Activated CD4-positive, alpha-beta T cell treated with anti-CD3 and anti-CD28 coated beads for 36 hours (primary cell): ENCODE results near the gene PIGV. TPM values are rescaled to one million over a fixed set of nuclear protein-coding genes. Genes with fewer than 3 reads are reported as not detected.

Source experiments
- ATAC-seq: fragments of 200-7000 bp; cut with Tn5 transposase; one replicate; pipeline ENCODE4 v1.10.0; 2021; ENCODE audit warnings: mild to moderate bottlenecking, moderate library complexity
- CTCF ChIA-PET: fragments of 350-600 bp; sonication (Branson Sonifier 250); formaldehyde crosslinking; loops from one replicate; lab custom pipeline; 2021; ENCODE audit warnings: antibody characterized with exemption; lab: Charles Lee
- POLR2A ChIA-PET: fragments of 350-600 bp; sonication (Branson Sonifier 250); formaldehyde crosslinking; loops from one replicate; lab custom pipeline; 2021; ENCODE audit warnings: antibody characterized with exemption, inconsistent platforms; lab: Charles Lee
- DNase-seq: peaks from one replicate; pipeline ENCODE4 v3.0.0-alpha.2; 2020
- H3K27ac Mint-ChIP-seq: one replicate; pipeline ENCODE4 v1.8.0; 2021; ENCODE audit warnings: mixed read lengths
- H3K27me3 Mint-ChIP-seq: one replicate; pipeline ENCODE4 v1.8.0; 2021; ENCODE audit warnings: mixed read lengths
- H3K36me3 Mint-ChIP-seq: one replicate; pipeline ENCODE4 v1.8.0; 2021; ENCODE audit warnings: low read depth, mixed read lengths
- H3K4me1 Mint-ChIP-seq: one replicate; pipeline ENCODE4 v1.8.0; 2021; ENCODE audit warnings: mixed read lengths
- H3K4me3 Mint-ChIP-seq: one replicate; pipeline ENCODE4 v1.8.0; 2021; ENCODE audit warnings: mild to moderate bottlenecking, moderate library complexity, mixed read lengths
- H3K9me3 Mint-ChIP-seq: one replicate; pipeline ENCODE4 v1.8.0; 2021; ENCODE audit warnings: low read depth, mixed read lengths
- intact Hi-C, 2 experiments: fragments of 100-400 bp; cut with DNase I in 1 of 2; cut with micrococcal nuclease in 1 of 2; formaldehyde crosslinking; loops; one replicate each; pipeline versions ENCODE4 v1.14.2 to v1.15.1; 2022 to 2024; cut with DNase I, micrococcal nuclease
- total RNA-seq, 2 experiments: library from RNA; stranded (reverse); gene quantifications; one replicate each; pipeline ENCODE4 v1.2.3, GENCODE V29; 2021

The PIGV gene
- 10 to 100 TPM; 12.0 to 17.2 TPM for total RNA-seq

- CTCF ChIA-PET, result interaction anchor here (0.5 to 8.0 kb wide), 37 partner anchors 12 to 287 kb away, joined by 3 to 180 read pairs (median 6); no protein-coding TSS in a partner anchor
- intact Hi-C loops, result loop anchor here (1.0 to 5.0 kb wide), 6 partner anchors 38 to 939 kb away; partner anchors contain the start of genes DHDDS (in 1 of the 2), FAM76A (in 1 of the 2) and ZDHHC18 (in 1 of the 2)
- H3K4me1 Mint-ChIP-seq, result peaks cover 55% of the 10 kb centered on the region
- POLR2A ChIA-PET, result interaction anchor here (0.6 to 5.8 kb wide), 10 partner anchors 18 to 316 kb away, joined by 3 to 83 read pairs (median 6); partner anchors contain the start of gene HMGN2
- H3K27ac Mint-ChIP-seq, result peak within 1 kb of the TSS; percentile 99
- H3K4me3 Mint-ChIP-seq, result peak within 1 kb of the TSS; percentile 82
- no peaks in the 10 kb centered on the region for H3K27me3 Mint-ChIP-seq
- ATAC-seq (peak; percentile 48), DNase-seq (peak; percentile 93)
- no peaks in the 10 kb centered on the region for H3K9me3 Mint-ChIP-seq
- H3K36me3 Mint-ChIP-seq, result peaks cover 20% of the 10 kb centered on the region
Observed at GRCh38 chr1:26787706-26788514, at the start of gene PIGV. Gene PIGV (plus strand): TSS chr1:26787950. CDS start chr1:26790816, 2,866 bp downstream.

DNA sequence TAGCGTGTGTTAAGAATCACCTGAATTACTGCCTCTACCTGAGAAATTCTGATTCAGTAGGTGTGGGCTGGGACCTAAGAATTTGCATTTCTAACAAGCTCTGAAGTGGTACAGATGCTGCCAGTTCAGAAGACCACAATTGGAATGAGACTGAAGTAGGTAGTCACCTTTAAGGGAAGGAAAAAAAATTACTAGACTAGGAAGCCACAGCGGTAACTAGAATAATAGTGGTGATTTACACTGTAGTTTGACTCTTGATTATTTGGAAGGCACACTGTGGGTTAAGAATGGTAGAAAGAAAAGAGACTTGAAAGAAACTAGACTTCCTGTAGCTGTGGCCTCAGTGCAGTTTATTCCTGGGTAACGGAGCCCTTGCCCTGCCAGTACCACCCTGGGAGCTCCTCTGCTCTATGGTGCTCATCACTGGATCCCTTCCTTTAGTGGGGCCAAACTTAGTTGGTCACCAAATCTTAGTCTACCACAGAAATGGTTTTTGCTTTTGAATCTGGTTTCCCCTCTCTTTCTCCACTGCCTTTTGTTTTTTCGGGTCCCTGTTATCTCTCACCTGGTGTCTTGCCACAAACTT lies 48.3 kb upstream of the PIGV start:
- peak; percentile 36 for DNase-seq
- Mint-ChIP-seq H3K27me3 (no peaks in the 10 kb centered on the region), H3K9me3 (no peaks in the 10 kb centered on the region), H3K4me1 (peaks cover 84% of the 10 kb centered on the region), H3K4me3 (no peak overlapping the region), H3K36me3 (peaks cover 60% of the 10 kb centered on the region), H3K27ac (peak overlapping the region; percentile 71)
- ChIA-PET CTCF (interaction anchor here (0.6 to 2.9 kb wide), 11 partner anchors 9 to 651 kb away, joined by 3 to 19 read pairs (median 3); no protein-coding TSS in a partner anchor), POLR2A (interaction anchor here (0.7 to 1.9 kb wide), 8 partner anchors 11 to 158 kb away, joined by 3 to 11 read pairs (median 5); no protein-coding TSS in a partner anchor)
- peak; percentile 43 for ATAC-seq
- intact Hi-C loops, result loop anchor here in 1 of 2 experiments (1.0 kb wide), 2 partner anchors 18 to 51 kb away; no protein-coding TSS in a partner anchor

GRCh38 chr1:26740023-26740634 lies 47.6 kb upstream of the PIGV start:
- no peak overlapping the region for H3K4me3 Mint-ChIP-seq
- intact Hi-C loops, result no loop called here
- peak overlapping the region; percentile 71 for H3K27ac Mint-ChIP-seq
- ChIA-PET POLR2A (interaction anchor here (0.9 to 1.9 kb wide), 5 partner anchors 18 to 125 kb away, joined by 4 to 11 read pairs (median 5); no protein-coding TSS in a partner anchor), CTCF (interaction anchor here (0.7 to 2.9 kb wide), 5 partner anchors 34 to 137 kb away, joined by 3 to 19 read pairs (median 5); no protein-coding TSS in a partner anchor)
- DNase-seq (no peak), ATAC-seq (no peak)
- H3K4me1 Mint-ChIP-seq, result peaks cover 87% of the 10 kb centered on the region
- no peaks in the 10 kb centered on the region for H3K9me3 Mint-ChIP-seq
- H3K27me3 Mint-ChIP-seq, result no peaks in the 10 kb centered on the region
- peaks cover 62% of the 10 kb centered on the region for H3K36me3 Mint-ChIP-seq

GRCh38 chr1:26740952-26741351 lies 46.8 kb upstream of the PIGV start:
- DNase-seq (no peak), ATAC-seq (no peak)
- CTCF ChIA-PET, result interaction anchor here (0.6 to 2.9 kb wide), 4 partner anchors 35 to 132 kb away, joined by 4 to 19 read pairs (median 8); no protein-coding TSS in a partner anchor
- H3K4me3 Mint-ChIP-seq, result no peak overlapping the region
- intact Hi-C loops, result loop anchor here in 1 of 2 experiments (1.0 kb wide), 1 partner anchor 12 kb away; no protein-coding TSS in a partner anchor
- POLR2A ChIA-PET, result no interaction called here
- H3K27me3 Mint-ChIP-seq, result no peaks in the 10 kb centered on the region
- peaks cover 90% of the 10 kb centered on the region for H3K4me1 Mint-ChIP-seq
- H3K27ac Mint-ChIP-seq, result peak overlapping the region; percentile 27
- H3K36me3 Mint-ChIP-seq, result peaks cover 61% of the 10 kb centered on the region
- H3K9me3 Mint-ChIP-seq, result no peaks in the 10 kb centered on the region

- no peak for ATAC-seq
- Mint-ChIP-seq H3K4me1 (peaks cover 97% of the 10 kb centered on the region), H3K27me3 (no peaks in the 10 kb centered on the region), H3K27ac (peak overlapping the region; percentile 97), H3K36me3 (peaks cover 73% of the 10 kb centered on the region), H3K4me3 (peak overlapping the region; percentile 67), H3K9me3 (no peaks in the 10 kb centered on the region)
- intact Hi-C loops, result loop anchor here (1.0 kb wide), 7 partner anchors 22 to 243 kb away; partner anchors contain the start of gene PIGV (in 1 of the 2)
- DNase-seq, result no peak
- POLR2A ChIA-PET, result interaction anchor here (0.6 to 2.6 kb wide), 7 partner anchors 20 to 52 kb away, joined by 4 to 26 read pairs (median 7); partner anchors contain the start of gene PIGV
- CTCF ChIA-PET, result interaction anchor here (1.0 to 6.3 kb wide), 12 partner anchors 13 to 253 kb away, joined by 3 to 45 read pairs (median 4); partner anchors contain the start of gene PIGV
Observed at GRCh38 chr1:26743426-26744059, 44.2 kb upstream of the PIGV start.

GRCh38 chr1:26744075-26744959 lies 43.4 kb upstream of the PIGV start:
- DNase-seq (peak; percentile 90), ATAC-seq (peak; percentile 93)
- peak overlapping the region; percentile 67 for H3K4me3 Mint-ChIP-seq
- H3K36me3 Mint-ChIP-seq, result peaks cover 74% of the 10 kb centered on the region
- intact Hi-C loops, result loop anchor here (1.0 kb wide), 7 partner anchors 23 to 244 kb away; partner anchors contain the start of gene PIGV (in 1 of the 2)
- peaks cover 93% of the 10 kb centered on the region for H3K4me1 Mint-ChIP-seq
- no peaks in the 10 kb centered on the region for H3K9me3 Mint-ChIP-seq
- CTCF ChIA-PET, result interaction anchor here (0.6 to 6.3 kb wide), 17 partner anchors 20 to 274 kb away, joined by 3 to 45 read pairs (median 4); partner anchors contain the start of gene PIGV
- POLR2A ChIA-PET, result interaction anchor here (0.6 to 2.6 kb wide), 11 partner anchors 9 to 52 kb away, joined by 3 to 26 read pairs (median 6); partner anchors contain the start of gene PIGV
- H3K27me3 Mint-ChIP-seq, result no peaks in the 10 kb centered on the region
- H3K27ac Mint-ChIP-seq, result peak overlapping the region; percentile 97

DNA sequence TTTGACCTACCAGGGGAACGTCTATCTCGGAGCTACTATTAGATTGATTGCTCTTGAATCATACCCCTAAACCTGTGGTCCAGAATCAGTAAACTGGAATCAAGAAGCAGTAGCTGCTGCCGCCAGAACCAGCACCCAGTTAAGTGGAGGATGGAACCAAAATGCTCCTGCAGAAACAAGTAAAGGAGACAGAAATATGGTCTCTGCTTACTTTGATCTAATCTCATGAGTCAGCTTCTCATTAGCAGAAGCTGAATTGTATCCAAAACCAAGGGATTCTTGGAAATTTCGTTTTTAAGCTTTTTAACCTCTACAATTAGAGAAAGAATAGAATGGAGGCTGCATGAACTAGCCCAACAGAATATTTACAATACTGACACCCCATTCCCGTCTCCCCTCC lies 42.6 kb upstream of the PIGV start:
- H3K4me1 Mint-ChIP-seq, result peaks cover 92% of the 10 kb centered on the region
- CTCF ChIA-PET, result interaction anchor here (0.6 to 6.3 kb wide), 12 partner anchors 17 to 143 kb away, joined by 3 to 45 read pairs (median 6); partner anchors contain the start of gene PIGV
- peak overlapping the region; percentile 97 for H3K27ac Mint-ChIP-seq
- H3K36me3 Mint-ChIP-seq, result peaks cover 72% of the 10 kb centered on the region
- peak overlapping the region; percentile 67 for H3K4me3 Mint-ChIP-seq
- intact Hi-C loops, result no loop called here
- no peaks in the 10 kb centered on the region for H3K27me3 Mint-ChIP-seq
- DNase-seq (no peak), ATAC-seq (no peak)
- no peaks in the 10 kb centered on the region for H3K9me3 Mint-ChIP-seq
- POLR2A ChIA-PET, result interaction anchor here (1.0 to 2.4 kb wide), 4 partner anchors 14 to 53 kb away, joined by 3 to 12 read pairs (median 6); partner anchors contain the start of gene PIGV

- intact Hi-C loops, result no loop called here
- no peak for ATAC-seq
- Mint-ChIP-seq H3K27ac (peak overlapping the region; percentile 72), H3K36me3 (peaks cover 67% of the 10 kb centered on the region), H3K9me3 (no peaks in the 10 kb centered on the region), H3K27me3 (no peaks in the 10 kb centered on the region), H3K4me3 (no peak overlapping the region), H3K4me1 (peaks cover 92% of the 10 kb centered on the region)
- ChIA-PET POLR2A (interaction anchor here (0.6 kb wide), 1 partner anchor 44 kb away, joined by 3 read pairs; no protein-coding TSS in a partner anchor), CTCF (interaction anchor here (0.8 to 6.3 kb wide), 6 partner anchors 12 to 148 kb away, joined by 3 to 45 read pairs (median 4); partner anchors contain the start of gene PIGV)
- DNase-seq, result no peak
Observed at GRCh38 chr1:26747048-26747447, 40.7 kb upstream of the PIGV start.

DNA sequence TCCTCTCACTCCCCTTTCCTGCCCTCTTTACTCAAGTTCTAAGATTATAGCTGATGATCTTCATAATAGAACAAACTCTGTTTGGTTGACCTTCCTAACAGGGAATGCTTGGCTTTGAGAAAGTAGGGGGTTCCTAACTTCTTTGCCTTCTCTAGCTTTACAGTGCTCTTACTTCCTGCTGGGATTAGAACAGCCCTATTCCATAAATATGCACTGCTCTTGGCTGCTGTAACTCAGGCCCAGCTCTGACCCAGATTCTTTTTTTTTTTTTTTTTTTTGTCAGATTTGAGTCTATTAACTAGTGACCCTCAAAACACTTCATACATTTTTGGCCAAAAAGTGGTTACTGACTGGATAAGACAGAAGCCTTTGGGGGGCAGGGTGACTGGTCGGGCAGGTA lies 39.4 kb upstream of the PIGV start:
- intact Hi-C loops, result no loop called here
- H3K36me3 Mint-ChIP-seq, result peaks cover 67% of the 10 kb centered on the region
- ATAC-seq, result no peak
- no peaks in the 10 kb centered on the region for H3K9me3 Mint-ChIP-seq
- H3K4me3 Mint-ChIP-seq, result no peak overlapping the region
- no peak for DNase-seq
- ChIA-PET CTCF (interaction anchor here (0.9 to 6.3 kb wide), 4 partner anchors 18 to 41 kb away, joined by 3 to 45 read pairs (median 3); partner anchors contain the start of gene PIGV), POLR2A (no interaction called here)
- peak overlapping the region; percentile 72 for H3K27ac Mint-ChIP-seq
- H3K27me3 Mint-ChIP-seq, result no peaks in the 10 kb centered on the region
- peaks cover 92% of the 10 kb centered on the region for H3K4me1 Mint-ChIP-seq
